Smooth muscle cell of the coronary artery (primary cell): ENCODE measurements around the gene TNFRSF25. TPM values are rescaled to one million over a fixed set of nuclear protein-coding genes. Genes with fewer than 3 reads are reported as not detected.

Experiments
- total RNA-seq: library from RNA; depleted of rRNA; stranded (reverse); fragments of >200 nt; gene quantifications from 2 replicates; pipeline ENCODE4 v1.2.3, GENCODE V29; 2014; ENCODE audit warnings: low replicate concordance

Gene TNFRSF25
- total RNA-seq, result 2.6 and 9.4 TPM in 2 replicates

GRCh38 chr1:6466023-6466422, at the start of gene TNFRSF25:
TNFRSF25 (minus strand) TSS chr1:6466173; CDS start chr1:6466107, 66 bp downstream.

GRCh38 chr1:6491480-6491962, 25.5 kb upstream of the TNFRSF25 start, which contains the start of gene PLEKHG5:
PLEKHG5 (minus strand) TSS chr1:6491667; CDS start chr1:6477571, 14,096 bp downstream.

GRCh38 chr1:6424619-6425593, 41.1 kb downstream of the TNFRSF25 start, which contains the start of gene ESPN:
ESPN (plus strand) TSS chr1:6424776; CDS start chr1:6424956, 180 bp downstream.

GRCh38 chr1:6419804-6420453, 46.0 kb downstream of the TNFRSF25 start, which contains the start of gene HES2:
HES2 (minus strand) TSS chr1:6419919; CDS start chr1:6419820, 99 bp downstream.

Other genes starting within 250 kb of the TNFRSF25 start
- gene ICMT, start 230.2 kb downstream of the TNFRSF25 start, total RNA-seq, result 54.0 and 59.0 TPM in 2 replicates
- gene HES3, start 222.0 kb downstream of the TNFRSF25 start, total RNA-seq, result not detected in 2 replicates
- gene GPR153, start 205.1 kb downstream of the TNFRSF25 start, total RNA-seq, result 2.3 and 17.2 TPM in 2 replicates
- gene ACOT7, start 72.4 kb downstream of the TNFRSF25 start, total RNA-seq, result 20.0 and 77.3 TPM in 2 replicates
- gene HES2, start 46.3 kb downstream of the TNFRSF25 start, total RNA-seq, result 0.12 and 4.1 TPM in 2 replicates
- gene ESPN, start 41.4 kb downstream of the TNFRSF25 start, total RNA-seq, result under 0.01 TPM in 1 of 2 replicates, not detected in the other
- gene PLEKHG5, start 25.5 kb upstream of the TNFRSF25 start, total RNA-seq, result 7.0 and 36.6 TPM in 2 replicates
- 11.7 and 13.5 TPM in 2 replicates for gene NOL9, start 88.3 kb upstream of the TNFRSF25 start, total RNA-seq
- 0.12 and 0.15 TPM in 2 replicates for gene TAS1R1, start 89.1 kb upstream of the TNFRSF25 start, total RNA-seq
- 15.2 and 16.1 TPM in 2 replicates for gene ZBTB48, start 113.8 kb upstream of the TNFRSF25 start, total RNA-seq
- gene KLHL21, start 136.7 kb upstream of the TNFRSF25 start, total RNA-seq, result 21.9 and 65.6 TPM in 2 replicates
- 7.4 and 10.3 TPM in 2 replicates for gene PHF13, start 147.6 kb upstream of the TNFRSF25 start, total RNA-seq
- 17.1 and 18.1 TPM in 2 replicates for gene THAP3, start 158.7 kb upstream of the TNFRSF25 start, total RNA-seq
- 42.0 and 44.5 TPM in 2 replicates for gene DNAJC11, start 235.6 kb upstream of the TNFRSF25 start, total RNA-seq